SK-N-SH (cell line): Measurements from ENCODE around the gene ACSBG1. TPM values are rescaled to one million over a fixed set of nuclear protein-coding genes. Genes with fewer than 3 reads are reported as not detected.

Experiments
- CTCF ChIA-PET: fragments of 300-600, 350-600 bp; formaldehyde crosslinking; extraction: SDS; loops from one replicate; lab custom pipeline; 2021; lab: Yijun Ruan, JAX
- POLR2A ChIA-PET: fragments of 350-600 bp; sonication (Branson Sonifier 250); formaldehyde crosslinking; extraction: SDS; loops from one replicate; lab custom pipeline; 2020; ENCODE audit warnings: antibody characterized with exemption, inconsistent platforms; lab: Yijun Ruan, JAX
- DNase-seq: peaks from one replicate; pipeline ENCODE4 v3.0.0; 2012
- H2AFZ ChIP-seq: fragments of 200-600 bp; sonication (generic); 2 replicates; pipeline ENCODE4 v1.8.1; 2016; ENCODE audit warnings: antibody characterized with exemption, mild to moderate bottlenecking, low read depth
- H3F3A ChIP-seq: fragments of 200-600 bp; sonication (generic); replicated peaks from 2 replicates; pipeline ENCODE3; 2016; ENCODE audit warnings: antibody characterized with exemption, mild to moderate bottlenecking; ENCODE audit not compliant: insufficient read depth
- H3K27ac ChIP-seq, 2 experiments: fragments of 200-500 bp in 1 of 2; fragments of 200-600 bp in 1 of 2; sonication (Bioruptor generic) in 1 of 2; sonication (generic), shearing (Covaris generic) in 1 of 2; 2 replicates each; pipeline versions ENCODE4 v1.5.1 to v1.6.1; 2014 to 2016; ENCODE audit warnings: low read depth in 2 of 2, inconsistent platforms in 1 of 2, low read length in 1 of 2, mild to moderate bottlenecking in 1 of 2, mixed read lengths in 1 of 2
- H3K27me3 ChIP-seq: fragments of 200-600 bp; sonication (generic), shearing (Covaris generic); 2 replicates; pipeline ENCODE4 v1.6.1; 2016; ENCODE audit warnings: mixed run types; ENCODE audit not compliant: insufficient read depth
- H3K36me3 ChIP-seq, 2 experiments: fragments of 200-500 bp in 1 of 2; fragments of 200-600 bp in 1 of 2; sonication (Bioruptor generic) in 1 of 2; sonication (generic) in 1 of 2; replicated peaks in 1 of 2; 2 replicates each; pipeline versions ENCODE3 to v1.5.1; 2014 to 2016; ENCODE audit warnings: low read length in 1 of 2, mild to moderate bottlenecking in 1 of 2; ENCODE audit not compliant: insufficient read depth in 2 of 2, control insufficient read depth in 1 of 2
- H3K4me1 ChIP-seq, 2 experiments: fragments of 200-500 bp in 1 of 2; fragments of 200-600 bp in 1 of 2; sonication (Bioruptor generic) in 1 of 2; sonication (generic), shearing (Covaris generic) in 1 of 2; 2 replicates each; pipeline versions ENCODE4 v1.5.1 to v1.6.1; 2014 to 2016; ENCODE audit warnings: low read depth in 1 of 2, low read length in 1 of 2, mixed run types in 1 of 2; ENCODE audit not compliant: insufficient read depth in 2 of 2, control insufficient read depth in 1 of 2
- H3K4me2 ChIP-seq: fragments of 200-600 bp; sonication (generic), shearing (Covaris generic); 2 replicates; pipeline ENCODE4 v1.6.1; 2017; ENCODE audit warnings: mixed run types
- H3K4me3 ChIP-seq, 2 experiments: fragments of 200-500 bp in 1 of 2; fragments of 200-600 bp in 1 of 2; sonication (Bioruptor generic) in 1 of 2; sonication (generic), shearing (Covaris generic) in 1 of 2; 2 replicates each; pipeline versions ENCODE4 v1.5.1 to v1.8.1; 2014 to 2016; ENCODE audit warnings: low read depth in 2 of 2, inconsistent platforms in 1 of 2, low read length in 1 of 2, mild to moderate bottlenecking in 1 of 2, mixed read lengths in 1 of 2, moderate library complexity in 1 of 2
- H3K79me2 ChIP-seq: fragments of 200-600 bp; sonication (generic); 2 replicates; pipeline ENCODE4 v1.8.1; 2017; ENCODE audit warnings: mild to moderate bottlenecking; ENCODE audit not compliant: insufficient read depth
- H3K9ac ChIP-seq: fragments of 200-600 bp; sonication (generic); 2 replicates; pipeline ENCODE4 v1.6.1; 2017; ENCODE audit warnings: mixed run types
- H3K9me2 ChIP-seq: fragments of 200-600 bp; sonication (generic); 2 replicates; pipeline ENCODE4 v1.6.1; 2017; ENCODE audit warnings: mixed run types
- H3K9me3 ChIP-seq: fragments of 200-600 bp; sonication (generic); 2 replicates; pipeline ENCODE4 v1.6.1; 2017; ENCODE audit warnings: mixed run types, mild to moderate bottlenecking, moderate library complexity
- H4K20me1 ChIP-seq: fragments of 200-600 bp; sonication (generic); 2 replicates; pipeline ENCODE4 v1.6.1; 2017; ENCODE audit warnings: mild to moderate bottlenecking, mixed run types; ENCODE audit not compliant: insufficient read depth
- ELF1 ChIP-seq: IDR thresholded peaks from 2 replicates; pipeline ENCODE4 v1.4.0; 2012
- EP300 ChIP-seq, 2 experiments: IDR thresholded peaks; 2 replicates each; pipeline versions ENCODE4 v1.4.0 to v1.6.1; 2012; ENCODE audit warnings: borderline replicate concordance in 1 of 2, low read depth in 1 of 2, low read length in 1 of 2
- FOXJ3 ChIP-seq: sonication (generic); formaldehyde crosslinking; IDR thresholded peaks from 2 replicates; pipeline ENCODE4 v1.5.1; 2020; ENCODE audit warnings: mild to moderate bottlenecking, missing genetic modification reagents
- GATA2 ChIP-seq: sonication (generic); formaldehyde crosslinking; IDR thresholded peaks from 2 replicates; pipeline ENCODE4 v1.5.0; 2020; ENCODE audit warnings: mild to moderate bottlenecking, missing genetic modification reagents
- MXI1 ChIP-seq: IDR thresholded peaks from 2 replicates; pipeline ENCODE4 v1.6.1; 2012; ENCODE audit warnings: mild to moderate bottlenecking, low read depth, low read length, improper control_type of control experiment
- POLR2AphosphoS5 ChIP-seq: IDR thresholded peaks from 2 replicates; pipeline ENCODE4 v1.6.1; 2012; ENCODE audit warnings: low read depth, low read length
- RCOR1 ChIP-seq: fragments of 150-350 bp; IDR thresholded peaks from 2 replicates; pipeline ENCODE4 v1.6.1; 2017; ENCODE audit warnings: antibody characterized with exemption, low read length
- RXRA ChIP-seq: IDR thresholded peaks from 2 replicates; pipeline ENCODE4 v1.4.0; 2012; ENCODE audit warnings: low read depth, mild to moderate bottlenecking, borderline replicate concordance
- SIN3A ChIP-seq: IDR thresholded peaks from 2 replicates; pipeline ENCODE4 v1.6.1; 2012; ENCODE audit warnings: low read depth, mild to moderate bottlenecking, low read length, moderate library complexity, borderline replicate concordance
- YY1 ChIP-seq: IDR thresholded peaks from 2 replicates; pipeline ENCODE4 v1.4.0; 2012; ENCODE audit warnings: low read depth, mild to moderate bottlenecking
- WGBS: methylation state at CpG from one replicate; pipeline ENCODE4 v1.1.6; 2017; ENCODE audit warnings: low lambda C conversion rate; 5-methylcytosine and 5-hydroxymethylcytosine counted together
- polyA plus RNA-seq, 3 experiments: library from polyadenylated mRNA; depleted of rRNA; stranded (reverse); fragments of >200 nt; gene quantifications; 2 replicates each; pipeline ENCODE4 v1.2.3, GENCODE V29; 2012
- TF ChIP-seq, protein P1 (sequence below): fragments of 150-350 bp; IDR thresholded peaks from 2 replicates; pipeline ENCODE4 v1.6.1; 2016; ENCODE audit warnings: mild to moderate bottlenecking, low read depth, low read length
- TF ChIP-seq, protein P2 (sequence below): IDR thresholded peaks from 2 replicates; pipeline ENCODE4 v1.4.0; 2012; ENCODE audit warnings: low read depth, borderline replicate concordance
- TF ChIP-seq, protein P3 (sequence below): IDR thresholded peaks from 2 replicates; pipeline ENCODE4 v1.4.0; 2012; ENCODE audit warnings: low read depth
- TF ChIP-seq, protein P4 (sequence below): fragments of 150-350 bp; IDR thresholded peaks from 2 replicates; pipeline ENCODE4 v1.6.1; 2017; ENCODE audit warnings: antibody characterized with exemption, low read length, low read depth, borderline replicate concordance
- TF ChIP-seq, protein P5 (sequence below): IDR thresholded peaks from 2 replicates; pipeline ENCODE4 v1.6.1; 2012; ENCODE audit warnings: mild to moderate bottlenecking, low read depth, low read length, moderate library complexity

ACSBG1 gene
- polyA plus RNA-seq, 1 of the 3 experiments (the other 2 are of a cell fraction), result under 0.01 TPM

DNA sequence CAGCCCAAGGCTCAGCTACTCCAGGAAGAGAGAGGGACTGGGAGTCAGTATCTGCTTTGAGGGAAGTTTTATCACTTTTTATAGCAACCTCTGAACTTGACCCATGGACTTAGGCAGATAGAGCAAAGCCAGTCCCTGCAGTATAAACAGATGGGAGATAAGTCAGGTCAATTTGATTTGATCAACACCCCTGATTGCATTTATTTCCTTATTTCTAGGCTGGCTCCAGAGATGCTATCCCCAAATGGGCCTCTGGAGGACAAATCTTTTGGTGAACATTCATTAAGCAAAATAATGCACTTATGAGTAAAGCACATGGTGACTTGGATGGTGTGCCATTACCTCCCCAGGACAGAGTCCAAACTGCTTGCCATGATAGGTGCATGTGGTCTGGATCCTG lies 94.1 kb downstream of the ACSBG1 start:
- no peak for TF ChIP-seq POLR2AphosphoS5
- no peak for TF ChIP-seq YY1
- TF ChIP-seq, protein P1, sequence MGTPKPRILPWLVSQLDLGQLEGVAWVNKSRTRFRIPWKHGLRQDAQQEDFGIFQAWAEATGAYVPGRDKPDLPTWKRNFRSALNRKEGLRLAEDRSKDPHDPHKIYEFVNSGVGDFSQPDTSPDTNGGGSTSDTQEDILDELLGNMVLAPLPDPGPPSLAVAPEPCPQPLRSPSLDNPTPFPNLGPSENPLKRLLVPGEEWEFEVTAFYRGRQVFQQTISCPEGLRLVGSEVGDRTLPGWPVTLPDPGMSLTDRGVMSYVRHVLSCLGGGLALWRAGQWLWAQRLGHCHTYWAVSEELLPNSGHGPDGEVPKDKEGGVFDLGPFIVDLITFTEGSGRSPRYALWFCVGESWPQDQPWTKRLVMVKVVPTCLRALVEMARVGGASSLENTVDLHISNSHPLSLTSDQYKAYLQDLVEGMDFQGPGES, result no peak
- TF ChIP-seq, protein P2, sequence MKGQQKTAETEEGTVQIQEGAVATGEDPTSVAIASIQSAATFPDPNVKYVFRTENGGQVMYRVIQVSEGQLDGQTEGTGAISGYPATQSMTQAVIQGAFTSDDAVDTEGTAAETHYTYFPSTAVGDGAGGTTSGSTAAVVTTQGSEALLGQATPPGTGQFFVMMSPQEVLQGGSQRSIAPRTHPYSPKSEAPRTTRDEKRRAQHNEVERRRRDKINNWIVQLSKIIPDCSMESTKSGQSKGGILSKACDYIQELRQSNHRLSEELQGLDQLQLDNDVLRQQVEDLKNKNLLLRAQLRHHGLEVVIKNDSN, result no peak
- TF ChIP-seq ELF1, result no peak
- TF ChIP-seq GATA2 (CRISPR knock-in tag), result 0 out of 2 replicates have a peak, but pooled peaks have one; percentile 25
- no peak for TF ChIP-seq MXI1
- Histone ChIP-seq H3K9me2 (no peaks in the 10 kb centered on the region), H3K9me3 (no peaks in the 10 kb centered on the region), H3K4me2 (no peak overlapping the region), H3K4me1 (peaks cover 0 to 5% of the 10 kb centered on the region in 2 experiments; a peak in 1 of 4 replicates), H3K79me2 (no peaks in the 10 kb centered on the region), H3F3A (no peaks in the 10 kb centered on the region), H3K4me3 (no peak overlapping the region), H4K20me1 (no peaks in the 10 kb centered on the region), H3K9ac (no peak overlapping the region), H2AFZ (no peak overlapping the region), H3K27ac (no peak overlapping the region), H3K27me3 (no peaks in the 10 kb centered on the region), H3K36me3 (no peaks in the 10 kb centered on the region)
- ChIA-PET CTCF (interaction anchor here (1.2 to 1.7 kb wide), 3 partner anchors 8 to 230 kb away, joined by 3 to 7 read pairs (median 3); no protein-coding TSS in a partner anchor), POLR2A (no interaction called here)
- no peak for DNase-seq

DNA sequence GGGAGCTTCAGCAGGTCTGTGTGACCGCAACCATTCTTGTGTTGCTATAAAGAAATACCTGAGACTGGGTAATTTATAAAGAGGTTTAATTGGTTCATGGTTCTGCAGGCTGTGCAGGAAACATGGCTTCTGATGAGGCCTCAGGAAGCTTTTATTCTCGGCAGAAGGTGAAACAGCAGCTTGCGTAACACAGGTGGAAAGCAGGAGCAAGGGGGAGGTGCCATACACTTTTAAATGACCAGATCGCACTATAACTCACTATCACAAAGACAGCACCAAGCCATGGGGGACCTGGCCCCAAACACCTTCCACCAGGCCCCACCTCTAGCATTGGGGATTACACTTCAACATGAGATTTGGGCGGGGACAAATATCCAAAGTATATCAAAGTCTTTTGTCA lies 94.8 kb downstream of the ACSBG1 start:
- no peaks in the 10 kb centered on the region for H3K79me2 ChIP-seq
- no peak overlapping the region for H3K4me3 ChIP-seq
- ChIA-PET POLR2A (no interaction called here), CTCF (interaction anchor here (1.2 to 1.4 kb wide), 2 partner anchors 9 to 229 kb away, joined by 3 read pairs; no protein-coding TSS in a partner anchor)
- WGBS, result 98% methylated on average over 5 of the region's 5 CpGs
- H3K27ac ChIP-seq, result no peak overlapping the region
- H3K9ac ChIP-seq, result no peak overlapping the region
- no peaks in the 10 kb centered on the region for H3K9me2 ChIP-seq
- no peaks in the 10 kb centered on the region for H4K20me1 ChIP-seq
- no peaks in the 10 kb centered on the region for H3K9me3 ChIP-seq
- no peak overlapping the region for H2AFZ ChIP-seq
- H3K36me3 ChIP-seq, result no peaks in the 10 kb centered on the region
- H3K27me3 ChIP-seq, result no peaks in the 10 kb centered on the region
- peaks cover 0 to 5% of the 10 kb centered on the region in 2 experiments; a peak in 1 of 4 replicates for H3K4me1 ChIP-seq
- H3K4me2 ChIP-seq, result no peak overlapping the region
- DNase-seq, result no peak
- TF ChIP-seq EP300 (IDR thresholded peaks at IDR 0.05; ENCODE audit: borderline replicate concordance in 1 of 2, low read depth in 1 of 2, low read length in 1 of 2) (no peak), FOXJ3 (CRISPR knock-in tag) (no peak)
- H3F3A ChIP-seq, result no peaks in the 10 kb centered on the region

DNA sequence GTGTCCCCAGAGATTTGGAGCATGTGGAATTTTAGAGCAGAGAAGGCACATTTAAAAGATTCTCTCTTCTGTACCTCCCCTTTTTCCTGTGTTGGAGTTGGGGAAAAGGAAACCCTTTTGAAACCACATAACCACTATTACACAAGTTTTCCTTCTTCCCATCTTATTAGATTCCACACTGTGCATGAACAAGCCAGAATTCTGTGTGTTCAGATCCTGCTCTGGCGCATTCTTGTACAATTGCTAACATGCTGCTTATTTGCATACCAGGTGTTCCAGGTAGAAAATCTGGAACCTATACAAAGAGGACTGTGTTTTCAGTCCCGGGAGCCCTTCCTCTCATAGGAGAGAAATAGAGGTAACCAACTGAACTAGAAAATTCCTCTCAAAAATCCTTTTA lies 100.6 kb downstream of the ACSBG1 start:
- POLR2A ChIA-PET, result no interaction called here
- 97% methylated on average over 2 of the region's 2 CpGs for WGBS
- TF ChIP-seq ELF1 (no peak), RCOR1 (no peak), RXRA (no peak), SIN3A (no peak)
- TF ChIP-seq, protein P3, sequence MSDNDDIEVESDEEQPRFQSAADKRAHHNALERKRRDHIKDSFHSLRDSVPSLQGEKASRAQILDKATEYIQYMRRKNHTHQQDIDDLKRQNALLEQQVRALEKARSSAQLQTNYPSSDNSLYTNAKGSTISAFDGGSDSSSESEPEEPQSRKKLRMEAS, result no peak
- TF ChIP-seq, protein P4, sequence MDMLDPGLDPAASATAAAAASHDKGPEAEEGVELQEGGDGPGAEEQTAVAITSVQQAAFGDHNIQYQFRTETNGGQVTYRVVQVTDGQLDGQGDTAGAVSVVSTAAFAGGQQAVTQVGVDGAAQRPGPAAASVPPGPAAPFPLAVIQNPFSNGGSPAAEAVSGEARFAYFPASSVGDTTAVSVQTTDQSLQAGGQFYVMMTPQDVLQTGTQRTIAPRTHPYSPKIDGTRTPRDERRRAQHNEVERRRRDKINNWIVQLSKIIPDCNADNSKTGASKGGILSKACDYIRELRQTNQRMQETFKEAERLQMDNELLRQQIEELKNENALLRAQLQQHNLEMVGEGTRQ, result no peak
- TF ChIP-seq, protein P5, sequence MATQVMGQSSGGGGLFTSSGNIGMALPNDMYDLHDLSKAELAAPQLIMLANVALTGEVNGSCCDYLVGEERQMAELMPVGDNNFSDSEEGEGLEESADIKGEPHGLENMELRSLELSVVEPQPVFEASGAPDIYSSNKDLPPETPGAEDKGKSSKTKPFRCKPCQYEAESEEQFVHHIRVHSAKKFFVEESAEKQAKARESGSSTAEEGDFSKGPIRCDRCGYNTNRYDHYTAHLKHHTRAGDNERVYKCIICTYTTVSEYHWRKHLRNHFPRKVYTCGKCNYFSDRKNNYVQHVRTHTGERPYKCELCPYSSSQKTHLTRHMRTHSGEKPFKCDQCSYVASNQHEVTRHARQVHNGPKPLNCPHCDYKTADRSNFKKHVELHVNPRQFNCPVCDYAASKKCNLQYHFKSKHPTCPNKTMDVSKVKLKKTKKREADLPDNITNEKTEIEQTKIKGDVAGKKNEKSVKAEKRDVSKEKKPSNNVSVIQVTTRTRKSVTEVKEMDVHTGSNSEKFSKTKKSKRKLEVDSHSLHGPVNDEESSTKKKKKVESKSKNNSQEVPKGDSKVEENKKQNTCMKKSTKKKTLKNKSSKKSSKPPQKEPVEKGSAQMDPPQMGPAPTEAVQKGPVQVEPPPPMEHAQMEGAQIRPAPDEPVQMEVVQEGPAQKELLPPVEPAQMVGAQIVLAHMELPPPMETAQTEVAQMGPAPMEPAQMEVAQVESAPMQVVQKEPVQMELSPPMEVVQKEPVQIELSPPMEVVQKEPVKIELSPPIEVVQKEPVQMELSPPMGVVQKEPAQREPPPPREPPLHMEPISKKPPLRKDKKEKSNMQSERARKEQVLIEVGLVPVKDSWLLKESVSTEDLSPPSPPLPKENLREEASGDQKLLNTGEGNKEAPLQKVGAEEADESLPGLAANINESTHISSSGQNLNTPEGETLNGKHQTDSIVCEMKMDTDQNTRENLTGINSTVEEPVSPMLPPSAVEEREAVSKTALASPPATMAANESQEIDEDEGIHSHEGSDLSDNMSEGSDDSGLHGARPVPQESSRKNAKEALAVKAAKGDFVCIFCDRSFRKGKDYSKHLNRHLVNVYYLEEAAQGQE, result no peak

More for the DNA sequence above, 100.6 kb downstream of the ACSBG1 start:
- DNase-seq, result no peak
- Histone ChIP-seq H3K9me2 (no peaks in the 10 kb centered on the region), H2AFZ (no peak overlapping the region), H3K27ac (no peak overlapping the region), H3F3A (peaks cover 6% of the 10 kb centered on the region), H4K20me1 (no peaks in the 10 kb centered on the region), H3K4me2 (no peak overlapping the region), H3K4me1 (peaks cover 0 to 7% of the 10 kb centered on the region in 2 experiments; a peak in 1 of 4 replicates), H3K9me3 (no peaks in the 10 kb centered on the region), H3K9ac (no peak overlapping the region), H3K4me3 (no peak overlapping the region), H3K79me2 (no peaks in the 10 kb centered on the region), H3K27me3 (no peaks in the 10 kb centered on the region), H3K36me3 (no peaks in the 10 kb centered on the region)
- CTCF ChIA-PET, result interaction anchor here (1.9 to 8.4 kb wide), 2 partner anchors 107 to 108 kb away, joined by 7 to 72 read pairs; no protein-coding TSS in a partner anchor
